HCT116 (cell line): Measurements from ENCODE around the gene LCN6. TPM values are rescaled to one million over a fixed set of nuclear protein-coding genes. Genes with fewer than 3 reads are reported as not detected.
"Not testable (repeated sequence)": the region's sequence is repeated elsewhere in the genome, so short reads cannot be mapped to it uniquely, and the experiment has no call there.

ENCODE experiments used
- ATAC-seq: fragments of 200-7000 bp; cut with Tn5 transposase; 2 replicates; pipeline ENCODE4 v1.9.1; 2020; ENCODE audit warnings: mild to moderate bottlenecking, moderate library complexity
- BruUV-seq: library from RNA; stranded (reverse); fragments of 400-500 nt; replicated peaks from 2 replicates; lab custom pipeline; 2021; lab: Mats Ljungman, UMichigan
- CTCF ChIA-PET: fragments of 300-600 bp; sonication (Branson Sonifier 250); formaldehyde crosslinking; loops from one replicate; lab custom pipeline; 2021; ENCODE audit warnings: antibody characterized with exemption; lab: Charles Lee
- POLR2A ChIA-PET: fragments of 300-600, 350-600 bp; sonication (Branson Sonifier 250); formaldehyde crosslinking; loops from one replicate; lab custom pipeline; 2021; ENCODE audit warnings: antibody characterized with exemption; lab: Charles Lee
- RAD21 ChIA-PET, 2 experiments: fragments of 300-600 bp; sonication (Branson Sonifier 250); formaldehyde crosslinking; loops; one replicate each; lab custom pipeline; 2023; ENCODE audit warnings: low total read pairs in 2 of 2; ENCODE audit not compliant: uncharacterized antibody in 2 of 2, unreplicated experiment in 2 of 2, low non-redundant PET in 1 of 2; lab: Charles Lee
- DNase-seq: peaks from one replicate; pipeline ENCODE4 v3.0.0-alpha.2; 2010; ENCODE audit warnings: low read depth, low spot score
- H2AFZ ChIP-seq: fragments of 200-600 bp; shearing (Covaris generic), sonication (generic); 2 replicates; pipeline ENCODE4 v1.6.1; 2017; ENCODE audit warnings: low read depth, mixed run types, mixed read lengths, antibody characterized with exemption, low read length; ENCODE audit not compliant: poor library complexity, severe bottlenecking
- H3K27ac ChIP-seq: 2 replicates; pipeline ENCODE4 v1.5.1; 2012; ENCODE audit warnings: low read depth, low read length
- H3K27me3 ChIP-seq: fragments of 200-600 bp; sonication (generic); 2 replicates; pipeline ENCODE4 v1.6.1; 2016; ENCODE audit warnings: mixed run types, low read length, mixed read lengths; ENCODE audit not compliant: insufficient read depth
- H3K36me3 ChIP-seq, 2 experiments: fragments of 200-500 bp in 1 of 2; fragments of 200-600 bp in 1 of 2; sonication (Bioruptor generic) in 1 of 2; sonication (generic) in 1 of 2; 2 replicates each; pipeline versions ENCODE4 v1.5.1 to v1.6.1; 2014 to 2016; ENCODE audit warnings: low read length in 2 of 2, inconsistent platforms in 1 of 2, mixed read lengths in 1 of 2, mixed run types in 1 of 2; ENCODE audit not compliant: insufficient read depth in 2 of 2, control insufficient read depth in 1 of 2
- H3K4me1 ChIP-seq, 2 experiments: fragments of 200-600 bp in 1 of 2; sonication (generic) in 1 of 2; 2 replicates each; pipeline versions ENCODE4 v1.5.1 to v1.6.1; 2012 to 2017; ENCODE audit warnings: low read length in 2 of 2, inconsistent platforms in 1 of 2, mild to moderate bottlenecking in 1 of 2, mixed read lengths in 1 of 2, mixed run types in 1 of 2, moderate library complexity in 1 of 2; ENCODE audit not compliant: insufficient read depth in 2 of 2, control insufficient read depth in 1 of 2
- H3K4me2 ChIP-seq: fragments of 200-600 bp; sonication (generic); 2 replicates; pipeline ENCODE4 v1.6.1; 2017; ENCODE audit warnings: mixed run types, low read length, mixed read lengths
- H3K4me3 ChIP-seq, 2 experiments: fragments of 200-600 bp in 1 of 2; sonication (generic) in 1 of 2; replicated peaks in 1 of 2; 2 replicates each; pipeline ENCODE4 v1.5.1; 2011 to 2016; ENCODE audit warnings: low read length in 2 of 2, control low read depth in 1 of 2, low read depth in 1 of 2, mild to moderate bottlenecking in 1 of 2, mixed read lengths in 1 of 2, mixed run types in 1 of 2
- H3K79me2 ChIP-seq: fragments of 200-600 bp; sonication (generic); 2 replicates; pipeline ENCODE4 v1.6.1; 2017; ENCODE audit warnings: mild to moderate bottlenecking, mixed run types, low read length, moderate library complexity, mixed read lengths; ENCODE audit not compliant: insufficient read depth
- H3K9ac ChIP-seq: fragments of 200-600 bp; sonication (generic); 2 replicates; pipeline ENCODE4 v1.6.1; 2016; ENCODE audit warnings: low read length, mixed read lengths
- H3K9me2 ChIP-seq: fragments of 200-600 bp; sonication (generic), shearing (Covaris generic); 2 replicates; pipeline ENCODE4 v1.6.1; 2017; ENCODE audit warnings: mixed run types, mild to moderate bottlenecking, moderate library complexity; ENCODE audit not compliant: insufficient read depth
- H3K9me3 ChIP-seq, 2 experiments: fragments of 200-500 bp in 1 of 2; fragments of 200-600 bp in 1 of 2; sonication (Bioruptor generic) in 1 of 2; sonication (generic) in 1 of 2; 2 replicates each; pipeline ENCODE4 v1.6.1; 2014 to 2017; ENCODE audit warnings: low read length in 2 of 2, mixed read lengths in 2 of 2, inconsistent platforms in 1 of 2, low read depth in 1 of 2, mild to moderate bottlenecking in 1 of 2, mixed run types in 1 of 2, moderate library complexity in 1 of 2; ENCODE audit not compliant: control insufficient read depth in 1 of 2, insufficient read depth in 1 of 2
- H4K20me1 ChIP-seq: fragments of 200-600 bp; sonication (generic), shearing (Covaris generic); 2 replicates; pipeline ENCODE4 v1.6.1; 2017; ENCODE audit warnings: mixed run types, mild to moderate bottlenecking, moderate library complexity; ENCODE audit not compliant: insufficient read depth
- CTCF ChIP-seq, 3 experiments: fragments of 200-600 bp in 1 of 3; sonication (generic) in 1 of 3; IDR thresholded peaks in 2 of 3; conservative IDR thresholded peaks in 1 of 3; 2 replicates each; pipeline ENCODE4 v1.5.1; 2012 to 2017; ENCODE audit warnings: low read depth in 2 of 3, low read length in 2 of 3, antibody characterized with exemption in 1 of 3, borderline replicate concordance in 1 of 3, control low read depth in 1 of 3, mild to moderate bottlenecking in 1 of 3, mixed read lengths in 1 of 3, mixed run types in 1 of 3, moderate library complexity in 1 of 3; ENCODE audit not compliant: insufficient read depth in 1 of 3
- REST ChIP-seq: IDR thresholded peaks from 2 replicates; pipeline ENCODE4 v1.6.1; 2012; ENCODE audit warnings: low read depth
- ZFX ChIP-seq: fragments of 450-650 bp; IDR thresholded peaks from 2 replicates; pipeline ENCODE4 v1.6.1; 2017
- intact Hi-C: fragments of 100-400 bp; cut with micrococcal nuclease; formaldehyde crosslinking; loops from 2 replicates; pipeline ENCODE4 v1.10.0; 2022
- total RNA-seq: library from RNA; stranded (reverse); gene quantifications from one replicate; pipeline ENCODE4 v1.2.1, GENCODE V29; 2021; ENCODE audit not compliant: unreplicated experiment
- TF ChIP-seq, protein P1 (sequence below): IDR thresholded peaks from 2 replicates; pipeline ENCODE4 v1.6.1; 2011; ENCODE audit warnings: mild to moderate bottlenecking, low read length, moderate library complexity; ENCODE audit not compliant: insufficient replicate concordance; ENCODE audit errors: extremely low read depth

The LCN6 gene
- total RNA-seq, 1 experiment from 2014 or later, result not detected

DNA sequence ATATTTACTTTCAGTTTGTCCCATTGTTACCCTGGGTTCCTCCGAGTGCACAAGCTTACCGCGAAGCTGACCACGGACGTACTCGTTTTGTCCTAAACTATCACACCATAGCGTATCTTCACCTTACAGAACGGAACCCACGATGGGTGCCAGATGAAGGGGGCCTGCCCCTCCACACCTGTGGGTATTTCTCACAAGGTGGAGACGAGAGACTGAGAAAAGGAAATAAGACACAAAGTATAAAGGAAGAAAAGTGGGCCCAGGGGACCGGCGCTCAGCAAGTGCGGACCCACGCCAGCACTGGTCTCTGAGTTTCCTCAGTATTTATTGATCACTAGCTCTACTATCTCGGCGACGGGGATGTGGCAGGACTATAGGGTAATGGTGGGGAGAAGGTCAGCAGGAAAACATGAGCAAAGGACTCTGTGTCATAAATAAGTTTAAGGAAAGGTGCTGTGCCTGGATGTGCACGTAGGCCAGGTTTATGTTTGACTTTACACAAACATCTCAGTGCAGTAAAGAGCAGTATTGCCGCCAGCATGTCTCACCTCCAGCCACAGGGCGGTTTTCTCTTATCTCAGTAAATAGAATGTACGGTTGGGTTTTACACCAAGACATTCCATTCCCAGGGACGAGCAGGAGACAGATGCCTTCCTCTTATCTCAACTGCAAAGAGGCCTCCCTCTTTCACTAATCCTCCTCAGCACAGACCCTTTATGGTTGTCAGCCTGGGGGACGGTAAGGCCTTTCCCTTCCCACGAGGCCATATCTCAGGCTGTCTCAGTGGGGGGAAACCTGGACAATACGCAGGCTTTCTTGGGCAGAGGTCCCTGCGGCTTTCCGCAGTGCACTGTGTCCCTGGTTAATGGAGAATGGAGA is 40.6 kb upstream of the LCN6 start:
- H3K4me1 ChIP-seq, result peaks cover 16 to 46% of the 10 kb centered on the region in 2 experiments; a peak in 3 of 4 replicates
- H3K36me3 ChIP-seq, H3K4me3 ChIP-seq, POLR2A ChIA-PET, BruUV-seq, DNase-seq, H3K9me3 ChIP-seq, H3K9ac ChIP-seq, H3K9me2 ChIP-seq, ATAC-seq, H4K20me1 ChIP-seq, H2AFZ ChIP-seq, H3K4me2 ChIP-seq, RAD21 ChIA-PET, H3K27me3 ChIP-seq, H3K27ac ChIP-seq: not testable (repeated sequence)
- H3K79me2 ChIP-seq, result peaks cover 12% of the 10 kb centered on the region; the same call in 1 of the 2 replicates
- intact Hi-C loops, result loop anchor here (5.0 to 10.0 kb wide), 2 partner anchors 153 to 436 kb away; partner anchors contain the start of genes CYSRT1, FBXW5, RNF208 and RNF224
- CTCF ChIA-PET, result interaction anchor here (1.7 kb wide), 1 partner anchor 246 kb away, joined by 11 read pairs; no protein-coding TSS in a partner anchor

DNA sequence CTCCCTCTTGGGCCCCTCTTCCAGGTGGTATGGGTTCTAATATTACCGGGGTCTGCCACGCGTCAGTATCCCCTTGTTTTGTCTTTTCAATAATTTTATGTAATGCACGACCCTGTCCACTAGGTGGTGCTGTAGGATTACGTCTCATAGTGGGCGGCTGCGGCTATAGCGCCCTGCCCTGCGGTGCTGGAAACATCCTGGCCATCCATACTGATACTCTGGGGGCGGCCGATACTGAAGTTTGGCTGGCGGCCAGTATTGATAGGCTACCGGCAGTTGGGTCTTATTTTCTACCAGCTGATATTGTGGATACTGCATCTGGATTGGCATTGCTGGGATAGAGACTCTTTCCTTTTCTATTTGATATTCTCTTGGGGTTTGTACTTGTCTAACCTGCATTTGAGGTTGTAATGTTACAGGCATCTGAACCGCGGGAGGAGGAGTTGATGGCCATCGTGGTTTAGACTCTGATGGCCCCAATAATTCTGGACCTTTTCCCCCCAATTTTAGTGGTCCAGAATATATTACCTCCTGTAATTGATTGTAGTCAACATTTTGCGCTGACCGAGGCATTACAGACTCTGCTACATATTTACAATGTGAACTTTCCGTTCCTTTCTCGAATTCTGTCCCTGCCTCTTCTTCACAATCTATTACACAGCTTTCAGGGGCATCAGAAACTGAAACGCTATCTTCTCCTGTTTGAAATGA is 39.5 kb upstream of the LCN6 start:
- TF ChIP-seq ZFX, result no peak
- no peak for TF ChIP-seq REST
- TF ChIP-seq, protein P1, sequence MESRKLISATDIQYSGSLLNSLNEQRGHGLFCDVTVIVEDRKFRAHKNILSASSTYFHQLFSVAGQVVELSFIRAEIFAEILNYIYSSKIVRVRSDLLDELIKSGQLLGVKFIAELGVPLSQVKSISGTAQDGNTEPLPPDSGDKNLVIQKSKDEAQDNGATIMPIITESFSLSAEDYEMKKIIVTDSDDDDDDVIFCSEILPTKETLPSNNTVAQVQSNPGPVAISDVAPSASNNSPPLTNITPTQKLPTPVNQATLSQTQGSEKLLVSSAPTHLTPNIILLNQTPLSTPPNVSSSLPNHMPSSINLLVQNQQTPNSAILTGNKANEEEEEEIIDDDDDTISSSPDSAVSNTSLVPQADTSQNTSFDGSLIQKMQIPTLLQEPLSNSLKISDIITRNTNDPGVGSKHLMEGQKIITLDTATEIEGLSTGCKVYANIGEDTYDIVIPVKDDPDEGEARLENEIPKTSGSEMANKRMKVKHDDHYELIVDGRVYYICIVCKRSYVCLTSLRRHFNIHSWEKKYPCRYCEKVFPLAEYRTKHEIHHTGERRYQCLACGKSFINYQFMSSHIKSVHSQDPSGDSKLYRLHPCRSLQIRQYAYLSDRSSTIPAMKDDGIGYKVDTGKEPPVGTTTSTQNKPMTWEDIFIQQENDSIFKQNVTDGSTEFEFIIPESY, result no peak
- TF ChIP-seq CTCF (IDR thresholded peaks at IDR 0.05 in 2 of 3, conservative IDR thresholded peaks at IDR 0.05 in 1 of 3; ENCODE audit: borderline replicate concordance in 1 of 3, insufficient read depth in 1 of 3, low read depth in 2 of 3, low read length in 2 of 3), result peak in 2 of 3 experiments; percentile 63 to 85; a peak in 4 of 6 replicates
- ChIA-PET CTCF (interaction anchor here (1.7 to 2.0 kb wide), 2 partner anchors 247 to 259 kb away, joined by 4 to 11 read pairs; no protein-coding TSS in a partner anchor), RAD21 (no interaction called here), POLR2A (no interaction called here)
- H2AFZ ChIP-seq, result peak overlapping the region; percentile 98
- no peaks in the 10 kb centered on the region for H3K9me2 ChIP-seq
- peaks cover 10% of the 10 kb centered on the region; the same call in 1 of the 2 replicates for H3K79me2 ChIP-seq
- H3K36me3 ChIP-seq, result no peaks in the 10 kb centered on the region; a peak in 1 of 4 replicates
- H4K20me1 ChIP-seq, result no peaks in the 10 kb centered on the region
- H3K9ac ChIP-seq, result no peak overlapping the region
- peaks cover 16 to 40% of the 10 kb centered on the region in 2 experiments; a peak in 3 of 4 replicates for H3K4me1 ChIP-seq
- no peak overlapping the region for H3K27ac ChIP-seq
- ATAC-seq (no peak), DNase-seq (no peak)
- peak overlapping the region in 1 of 2 experiments; percentile 27; a peak in 3 of 4 replicates for H3K4me3 ChIP-seq
- H3K9me3 ChIP-seq, result no peaks in the 10 kb centered on the region
- H3K4me2 ChIP-seq, result peak overlapping the region; percentile 69
- H3K27me3 ChIP-seq, result no peaks in the 10 kb centered on the region
- intact Hi-C loops, result loop anchor here (1.0 to 10.0 kb wide), 4 partner anchors 154 to 437 kb away; partner anchors contain the start of genes CYSRT1, FBXW5, NPDC1 and RNF208
- BruUV-seq, result no TSS peak
